ENCODE data around the gene WDR4. TPM values are rescaled to one million over a fixed set of nuclear protein-coding genes. Genes with fewer than 3 reads are reported as not detected.
A peak's percentile ranks its signal among the peaks of the same experiment; 100 is the strongest.

WDR4 gene
- polyA plus RNA-seq, 1 experiment, result 13.7 TPM

DNA sequence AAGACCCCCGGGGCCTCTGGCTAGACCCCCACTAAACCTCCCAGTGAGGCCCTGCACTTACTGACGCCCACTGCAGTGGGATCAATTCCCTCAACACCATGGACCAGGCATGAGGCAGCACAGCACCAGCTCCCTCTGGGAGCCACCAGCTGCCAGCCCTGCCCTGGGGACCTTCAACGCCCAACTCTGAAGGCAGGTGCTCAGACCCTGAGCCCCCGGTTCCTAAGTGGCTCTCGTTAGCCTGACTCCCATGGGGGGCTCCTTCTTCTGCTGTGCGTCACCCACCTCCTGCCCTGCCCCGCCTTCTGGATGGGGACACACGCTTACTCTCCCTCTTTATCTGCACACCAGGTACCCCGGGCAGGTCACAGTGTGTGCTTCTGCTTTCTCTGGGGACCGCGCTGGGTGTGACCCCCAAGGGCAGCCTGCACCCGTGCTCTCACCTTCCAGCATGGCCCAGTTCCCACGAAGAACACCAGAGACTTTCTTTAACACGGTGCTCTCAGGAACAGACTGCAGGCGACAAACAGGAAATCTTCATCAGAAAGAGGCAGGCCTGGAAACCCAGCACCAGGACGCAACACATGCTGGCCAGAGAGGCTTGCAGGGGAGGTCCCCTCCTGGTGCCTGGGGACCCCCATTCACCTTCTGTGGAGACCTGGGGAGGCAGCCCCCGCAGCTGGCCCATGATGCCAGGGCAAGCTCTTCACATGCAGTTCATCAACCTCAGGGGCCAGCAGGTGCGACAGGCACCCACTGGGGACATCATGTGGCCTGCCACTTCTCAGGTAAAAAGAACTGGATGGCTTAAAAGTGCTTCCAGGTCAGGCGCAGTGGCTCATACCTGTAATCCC is 27.3 kb downstream of the WDR4 start:
- ChIA-PET POLR2A (no interaction called here), CTCF (interaction anchor here (1.5 kb wide), 1 partner anchor 9 kb away, joined by 3 read pairs; no protein-coding TSS in a partner anchor)
- no peak overlapping the region for H3K4me3 ChIP-seq (ENCODE audit: low read depth, low read length)
- TF ChIP-seq, protein P1, sequence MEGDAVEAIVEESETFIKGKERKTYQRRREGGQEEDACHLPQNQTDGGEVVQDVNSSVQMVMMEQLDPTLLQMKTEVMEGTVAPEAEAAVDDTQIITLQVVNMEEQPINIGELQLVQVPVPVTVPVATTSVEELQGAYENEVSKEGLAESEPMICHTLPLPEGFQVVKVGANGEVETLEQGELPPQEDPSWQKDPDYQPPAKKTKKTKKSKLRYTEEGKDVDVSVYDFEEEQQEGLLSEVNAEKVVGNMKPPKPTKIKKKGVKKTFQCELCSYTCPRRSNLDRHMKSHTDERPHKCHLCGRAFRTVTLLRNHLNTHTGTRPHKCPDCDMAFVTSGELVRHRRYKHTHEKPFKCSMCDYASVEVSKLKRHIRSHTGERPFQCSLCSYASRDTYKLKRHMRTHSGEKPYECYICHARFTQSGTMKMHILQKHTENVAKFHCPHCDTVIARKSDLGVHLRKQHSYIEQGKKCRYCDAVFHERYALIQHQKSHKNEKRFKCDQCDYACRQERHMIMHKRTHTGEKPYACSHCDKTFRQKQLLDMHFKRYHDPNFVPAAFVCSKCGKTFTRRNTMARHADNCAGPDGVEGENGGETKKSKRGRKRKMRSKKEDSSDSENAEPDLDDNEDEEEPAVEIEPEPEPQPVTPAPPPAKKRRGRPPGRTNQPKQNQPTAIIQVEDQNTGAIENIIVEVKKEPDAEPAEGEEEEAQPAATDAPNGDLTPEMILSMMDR (IDR thresholded peaks at IDR 0.05; ENCODE audit: insufficient read depth, low read depth, low read length), result no peak
- no peaks in the 10 kb centered on the region for H3K27me3 ChIP-seq (ENCODE audit: control insufficient read depth, insufficient read depth, low read length)
- no peak for DNase-seq (ENCODE audit: low read depth)
- H3K36me3 ChIP-seq (ENCODE audit: control insufficient read depth, insufficient read depth, low read length), result peaks cover 49% of the 10 kb centered on the region

DNA sequence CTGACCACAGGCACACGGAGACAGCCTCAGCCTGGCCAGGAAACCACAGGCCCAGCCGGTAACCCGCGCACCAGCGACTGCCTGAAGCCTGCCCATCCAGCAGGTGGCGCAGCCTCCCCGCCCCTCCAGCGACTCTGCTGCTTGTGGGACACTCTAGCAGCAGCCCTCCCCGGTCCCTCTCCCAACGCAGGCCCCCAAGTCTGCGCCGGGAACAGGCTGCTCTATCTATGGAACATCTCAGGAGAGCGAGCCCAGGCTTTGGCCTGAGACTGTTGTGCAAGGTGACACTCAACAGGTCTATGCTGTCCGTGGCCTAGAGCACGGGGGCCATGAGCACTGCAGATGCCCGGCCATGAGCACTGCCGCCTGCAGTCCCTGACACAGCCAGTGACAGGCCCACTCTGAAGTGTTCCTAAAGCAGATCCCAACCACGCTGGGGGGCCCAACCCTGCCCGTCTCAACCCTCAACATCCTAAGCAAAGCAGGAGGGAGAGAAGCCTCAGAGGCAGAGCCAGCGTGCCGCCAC is 28.4 kb downstream of the WDR4 start:
- DNase-seq (ENCODE audit: low read depth), result no peak
- ChIA-PET CTCF (no interaction called here), POLR2A (no interaction called here)
- Histone ChIP-seq H3K36me3 (ENCODE audit: control insufficient read depth, insufficient read depth, low read length) (peaks cover 50% of the 10 kb centered on the region), H3K27me3 (ENCODE audit: control insufficient read depth, insufficient read depth, low read length) (no peaks in the 10 kb centered on the region), H3K4me3 (ENCODE audit: low read depth, low read length) (no peak overlapping the region)
- TF ChIP-seq, protein P1 (IDR thresholded peaks at IDR 0.05; ENCODE audit: insufficient read depth, low read depth, low read length), result peak; percentile 51

DNA sequence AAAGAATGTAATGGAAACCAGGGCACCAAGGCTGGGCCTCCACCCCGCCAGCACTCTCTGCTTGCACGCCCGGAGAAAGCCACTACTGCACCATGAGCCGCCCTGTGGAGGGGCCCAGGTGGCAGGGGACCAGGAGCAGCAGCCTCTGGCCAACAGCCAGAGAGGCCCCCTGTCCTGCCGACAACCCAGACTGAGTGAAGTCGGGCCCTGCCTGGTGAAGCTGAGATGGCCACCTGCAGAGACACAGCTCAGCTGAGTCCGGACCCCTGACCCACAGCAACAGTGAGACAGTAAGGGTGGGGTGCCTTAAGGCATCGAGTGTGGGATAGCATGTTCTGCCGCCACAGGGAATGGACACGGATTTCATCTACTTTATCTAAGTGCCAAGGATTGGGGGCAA is 28.9 kb downstream of the WDR4 start:
- TF ChIP-seq, protein P1 (IDR thresholded peaks at IDR 0.05; ENCODE audit: insufficient read depth, low read depth, low read length), result no peak
- POLR2A ChIA-PET, result no interaction called here
- no peak for DNase-seq (ENCODE audit: low read depth)
- Histone ChIP-seq H3K4me3 (ENCODE audit: low read depth, low read length) (no peak overlapping the region), H3K27me3 (ENCODE audit: control insufficient read depth, insufficient read depth, low read length) (no peaks in the 10 kb centered on the region), H3K36me3 (ENCODE audit: control insufficient read depth, insufficient read depth, low read length) (peaks cover 47% of the 10 kb centered on the region)
- CTCF ChIA-PET, result no interaction called here

DNA sequence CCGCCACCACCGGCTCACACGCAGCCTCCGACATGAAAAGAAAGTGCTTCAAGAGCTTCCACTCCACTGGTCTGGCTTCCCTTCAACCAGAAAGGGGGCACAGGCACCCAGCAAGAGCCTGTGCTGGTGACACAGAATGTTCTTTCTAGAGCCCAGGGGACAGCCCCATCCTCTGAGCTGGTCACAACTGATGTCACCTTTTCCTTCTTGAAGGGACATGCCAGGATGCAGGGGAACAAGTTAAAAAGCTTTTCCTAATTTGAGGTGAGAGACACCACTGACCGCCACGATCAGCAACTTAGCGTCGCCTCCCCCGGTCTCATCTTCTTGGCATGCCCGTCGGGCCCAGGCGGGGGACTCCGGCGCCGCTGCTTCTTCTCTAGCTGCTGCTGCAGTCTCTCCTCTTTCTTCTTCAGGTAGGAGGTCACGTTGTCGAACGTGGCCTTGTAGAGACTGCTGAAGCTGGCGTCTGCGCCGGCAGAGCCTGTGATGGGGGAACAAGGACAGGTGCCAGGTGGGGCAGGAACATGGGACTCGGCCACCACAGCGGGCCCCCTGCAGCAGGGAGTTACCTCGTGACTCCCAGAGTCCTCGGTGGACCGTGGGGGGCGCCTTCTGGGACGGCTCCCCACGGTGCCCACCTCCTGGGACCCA is 29.5 kb downstream of the WDR4 start:
- Histone ChIP-seq H3K27me3 (ENCODE audit: control insufficient read depth, insufficient read depth, low read length) (no peaks in the 10 kb centered on the region), H3K4me3 (ENCODE audit: low read depth, low read length) (no peak overlapping the region), H3K36me3 (ENCODE audit: control insufficient read depth, insufficient read depth, low read length) (peaks cover 46% of the 10 kb centered on the region)
- TF ChIP-seq, protein P1 (IDR thresholded peaks at IDR 0.05; ENCODE audit: insufficient read depth, low read depth, low read length), result no peak
- POLR2A ChIA-PET, result no interaction called here
- CTCF ChIA-PET, result interaction anchor here (1.5 kb wide), 1 partner anchor 15 kb away, joined by 4 read pairs; no protein-coding TSS in a partner anchor
- DNase-seq (ENCODE audit: low read depth), result no peak

All from BJ (cell line).